GM19324 (cell line): Measurements from ENCODE around the gene RPRM.
"Not testable (repeated sequence)": the region's sequence is repeated elsewhere in the genome, so short reads cannot be mapped to it uniquely, and the experiment has no call there.

Source experiments
- ATAC-seq: cut with Tn5 transposase; IDR thresholded peaks from one replicate; pipeline ENCODE4 v1.9.1; 2021; ENCODE audit warnings: mild to moderate bottlenecking, moderate library complexity; ENCODE audit not compliant: unreplicated experiment, low FRiP score

Gene RPRM

DNA sequence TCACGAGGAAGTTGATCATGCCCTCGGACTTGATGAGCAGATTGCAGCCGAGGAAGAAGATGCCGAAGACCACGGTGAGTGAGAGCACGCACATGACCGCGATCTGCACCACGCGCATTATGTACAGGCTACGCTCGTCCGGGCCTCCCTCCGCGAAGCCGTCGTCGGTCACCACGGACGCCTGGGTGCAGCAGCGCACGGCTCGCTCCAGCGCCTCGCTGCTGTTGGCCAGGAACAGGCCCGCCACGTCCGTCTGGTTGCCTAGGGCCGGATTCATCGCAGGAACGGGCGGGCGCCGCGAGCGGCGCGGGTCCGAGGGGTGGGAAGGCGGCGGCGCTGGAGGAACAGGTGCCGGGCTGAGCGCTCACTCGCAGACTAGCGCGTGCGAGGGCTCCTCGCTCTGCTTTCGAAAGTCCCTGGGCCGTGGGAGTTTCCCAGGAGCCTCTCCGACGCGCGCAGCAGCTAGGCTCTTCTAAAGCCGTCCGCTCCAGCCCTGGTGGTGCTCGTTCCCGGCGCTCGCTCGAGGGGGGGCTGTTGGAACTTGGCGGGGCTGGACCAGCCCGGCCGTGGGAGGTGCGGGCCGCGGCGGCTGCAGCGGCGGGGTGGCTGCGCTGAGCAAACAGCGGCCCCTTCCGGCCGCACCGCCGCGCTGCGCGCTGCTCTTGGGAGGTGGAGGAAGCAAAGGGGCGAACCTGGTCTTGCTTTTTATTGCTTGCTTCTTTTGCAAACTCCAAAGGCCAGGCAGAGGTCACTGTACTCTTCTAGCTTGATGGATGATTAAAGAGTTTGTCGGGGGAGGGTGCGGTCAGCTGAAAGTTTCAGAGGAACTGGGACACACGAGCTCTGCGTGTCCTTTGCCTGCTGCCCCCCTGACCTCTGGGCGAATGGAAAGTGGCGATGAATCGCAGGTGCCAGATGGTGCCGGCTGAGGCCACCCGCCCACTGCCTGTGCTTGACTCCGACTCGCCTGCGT, at the start of gene RPRM:
RPRM (minus strand) TSS at position 474 of the 973 bp plus-strand sequence; CDS start at position 277, 197 bp downstream.
- ATAC-seq = peak; percentile 96

DNA sequence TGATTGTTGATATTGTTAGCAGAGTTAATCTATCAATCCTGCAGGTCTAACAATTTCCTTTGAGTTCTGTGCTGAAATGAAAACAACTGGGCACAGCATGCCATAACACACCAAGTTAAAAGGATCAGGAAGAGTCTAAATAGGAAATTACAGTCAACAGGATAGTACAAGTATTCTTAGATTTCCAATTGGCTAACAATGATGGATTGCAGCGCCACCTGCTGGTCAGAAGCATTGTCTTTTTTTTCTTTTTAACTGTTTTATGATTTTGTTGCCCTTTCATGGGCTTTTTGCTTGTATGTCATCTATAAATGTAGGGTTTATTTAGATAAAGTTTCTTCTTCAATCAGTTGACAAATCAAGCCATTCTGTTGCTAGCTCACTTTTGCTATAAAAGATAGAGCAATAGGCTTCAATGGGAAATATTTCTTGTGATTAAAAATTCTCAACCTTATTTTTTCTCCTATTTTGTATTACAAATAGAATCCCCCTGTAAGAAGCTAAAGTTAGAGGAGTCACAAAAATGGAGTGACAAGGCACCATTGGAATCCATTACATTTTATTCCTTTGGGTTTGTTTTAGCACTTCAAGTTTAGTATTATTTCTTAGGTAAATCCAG, 40.8 kb upstream of the RPRM start:
- no peak for ATAC-seq

DNA sequence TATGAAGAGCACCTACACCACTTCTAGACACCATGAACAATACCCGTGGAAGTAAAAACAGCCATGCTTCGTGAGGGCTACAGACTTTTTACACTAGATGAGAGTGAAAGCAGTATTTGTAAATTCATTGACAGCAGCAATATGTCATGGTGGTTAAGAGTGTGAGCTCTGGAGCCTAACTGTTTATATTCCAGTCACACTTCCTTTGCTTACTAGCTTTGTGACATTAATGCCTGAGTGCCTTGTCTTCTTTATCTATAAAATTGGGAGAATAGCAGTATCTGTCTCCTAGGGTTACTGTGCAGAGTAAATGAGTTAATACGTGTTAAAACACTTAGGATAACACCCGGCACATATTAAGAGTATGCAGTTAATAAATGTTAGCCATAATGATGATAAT, 33.8 kb upstream of the RPRM start:
- ATAC-seq = no peak

DNA sequence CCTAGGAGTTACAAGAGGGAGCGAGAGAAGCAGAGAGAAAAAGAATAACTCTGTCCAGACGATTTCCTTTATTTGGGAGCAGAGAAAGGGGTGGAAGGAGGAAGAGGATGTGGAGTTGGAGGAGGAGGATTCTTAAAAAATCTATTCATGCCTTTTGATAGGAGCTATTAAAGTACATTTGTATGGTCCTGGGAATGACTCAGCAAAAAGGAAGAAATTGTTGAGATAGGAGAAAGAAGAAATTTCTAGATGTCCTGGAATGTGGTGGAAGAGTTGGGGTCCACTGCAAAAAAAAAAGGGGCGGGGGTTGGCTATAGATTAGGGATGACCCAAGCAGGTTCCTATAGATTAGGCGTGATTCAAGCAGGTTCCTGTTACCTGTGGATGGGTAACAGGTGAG, 32.4 kb upstream of the RPRM start:
- ATAC-seq = no peak

DNA sequence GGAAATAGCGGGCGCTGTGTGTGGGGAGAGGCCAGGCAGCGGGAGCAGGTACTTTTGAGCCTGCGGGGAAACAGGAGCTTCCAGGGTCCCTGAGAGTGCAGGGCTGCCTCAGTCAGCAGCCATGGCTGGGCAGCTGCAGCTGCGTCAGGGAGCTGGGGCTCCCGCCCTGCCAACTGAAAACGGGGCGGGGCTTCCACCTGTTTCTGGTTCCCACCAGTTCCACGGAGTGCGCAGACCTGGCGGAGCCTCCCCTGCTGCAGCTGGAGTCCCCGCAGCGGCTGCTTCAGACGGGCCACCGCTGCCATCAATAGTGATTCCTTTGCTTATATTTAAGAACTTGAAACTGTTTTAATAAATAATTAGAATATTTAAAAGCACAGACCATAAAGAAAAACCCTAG, 30.6 kb upstream of the RPRM start:
- no peak for ATAC-seq

DNA sequence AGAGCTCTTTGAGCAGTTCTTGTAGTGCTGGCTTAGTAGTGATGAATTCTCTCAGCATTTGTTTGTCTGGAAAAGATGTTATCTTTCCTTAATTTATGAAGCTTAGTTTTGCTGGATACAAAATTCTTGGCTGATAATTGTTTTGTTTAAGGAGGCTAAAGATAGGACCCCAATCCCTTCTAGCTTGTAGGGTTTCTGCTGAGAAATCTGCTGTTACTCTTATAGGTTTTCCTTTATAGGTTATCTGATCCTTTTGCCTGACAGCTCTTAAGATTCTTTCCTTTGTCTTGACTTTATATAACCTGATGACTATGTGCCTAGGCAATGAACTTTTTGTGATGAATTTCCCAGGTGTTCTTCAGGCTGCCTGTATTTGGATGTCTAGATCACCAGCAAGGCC, 27.9 kb upstream of the RPRM start:
- not testable (repeated sequence) for ATAC-seq

DNA sequence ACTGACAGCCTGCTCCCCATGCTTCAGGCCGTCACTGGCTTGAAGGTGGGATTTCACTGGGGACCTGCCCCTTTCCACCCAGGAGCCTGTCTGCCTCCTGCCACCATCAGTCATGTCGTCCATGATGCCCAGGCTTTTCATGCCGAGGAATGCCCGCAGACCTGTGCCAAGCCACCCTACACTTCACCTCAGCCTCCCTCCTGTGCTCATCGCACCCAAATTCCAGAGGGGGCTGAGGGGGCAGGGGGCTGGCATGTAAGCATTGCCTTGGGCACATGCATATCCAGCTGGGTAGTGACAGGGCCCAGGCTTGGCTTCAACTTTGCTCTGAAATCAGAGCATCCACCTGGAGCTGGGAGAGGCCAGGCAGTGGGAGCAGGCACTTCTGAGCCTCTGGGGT, 20.9 kb upstream of the RPRM start:
- no peak for ATAC-seq

DNA sequence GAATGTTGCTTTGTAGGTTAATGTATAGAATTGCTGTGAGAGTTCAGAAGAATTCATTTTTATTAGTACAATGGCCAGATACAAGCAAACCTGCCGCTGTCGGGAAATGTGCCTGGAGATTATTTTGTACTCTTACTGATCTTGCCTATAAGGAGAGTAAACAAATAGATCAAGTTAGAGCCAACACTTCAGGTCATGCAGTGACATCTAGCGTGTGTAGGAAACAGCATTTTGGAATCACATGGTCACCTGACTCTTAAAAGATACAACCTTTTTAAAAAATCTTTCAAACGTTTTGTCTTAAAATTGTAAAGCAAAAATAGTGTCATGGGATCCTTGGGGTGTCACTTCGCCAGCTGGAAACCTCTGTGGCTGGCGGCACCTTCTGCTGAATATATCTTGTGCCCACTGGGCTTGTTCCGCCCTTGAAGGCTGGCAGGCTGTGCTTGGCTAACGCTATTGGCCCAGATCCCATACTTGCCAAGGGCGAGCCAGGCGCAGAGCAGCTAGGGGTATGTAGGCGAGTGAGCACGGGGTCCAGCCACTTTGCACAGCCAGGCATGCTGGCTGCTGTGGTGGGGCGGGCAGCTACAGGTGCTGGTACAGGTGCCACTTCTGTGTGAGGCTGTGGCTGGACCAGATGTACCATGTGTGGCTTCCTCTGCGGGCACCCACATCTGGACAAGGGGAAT, 19.5 kb upstream of the RPRM start:
- no peak for ATAC-seq

DNA sequence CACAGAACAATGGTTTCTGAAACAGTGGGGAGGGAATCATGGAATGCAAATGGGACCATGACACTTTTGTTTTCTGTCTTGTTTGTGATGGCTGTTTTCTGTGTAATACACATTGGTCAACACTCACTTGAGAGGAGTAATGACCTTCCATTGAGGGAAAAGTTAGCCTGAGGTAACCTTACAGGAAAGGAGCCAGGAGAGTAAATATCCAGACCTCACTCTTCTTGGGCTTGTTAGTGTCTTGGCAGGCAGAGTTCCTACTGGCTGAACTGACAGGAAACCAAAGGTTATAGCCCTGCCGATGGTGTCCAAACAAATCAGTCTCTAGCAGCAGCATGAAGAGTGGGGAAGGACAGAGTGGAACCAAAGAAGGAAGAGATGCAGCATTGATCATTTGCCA, 17.2 kb upstream of the RPRM start:
- no peak for ATAC-seq

DNA sequence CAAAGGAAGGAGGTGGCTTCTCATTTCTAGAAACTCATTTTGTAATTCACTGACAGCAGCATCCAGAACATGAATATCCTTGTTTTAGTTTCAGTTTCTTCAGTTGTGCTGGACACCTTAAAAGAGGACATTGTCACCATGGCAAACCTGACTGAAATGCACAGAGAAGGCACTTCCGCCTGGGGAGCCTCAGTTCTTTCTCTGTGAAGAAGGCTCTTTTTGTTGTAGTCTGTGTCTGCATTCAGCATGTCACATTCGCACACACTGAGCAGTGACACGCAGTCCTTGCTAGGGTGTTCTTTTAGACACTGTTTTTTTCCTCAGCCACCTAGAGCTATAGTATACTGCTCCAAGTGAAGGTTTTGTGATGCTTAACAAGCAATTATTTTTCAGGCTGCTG, 9.5 kb upstream of the RPRM start:
- ATAC-seq = no peak

DNA sequence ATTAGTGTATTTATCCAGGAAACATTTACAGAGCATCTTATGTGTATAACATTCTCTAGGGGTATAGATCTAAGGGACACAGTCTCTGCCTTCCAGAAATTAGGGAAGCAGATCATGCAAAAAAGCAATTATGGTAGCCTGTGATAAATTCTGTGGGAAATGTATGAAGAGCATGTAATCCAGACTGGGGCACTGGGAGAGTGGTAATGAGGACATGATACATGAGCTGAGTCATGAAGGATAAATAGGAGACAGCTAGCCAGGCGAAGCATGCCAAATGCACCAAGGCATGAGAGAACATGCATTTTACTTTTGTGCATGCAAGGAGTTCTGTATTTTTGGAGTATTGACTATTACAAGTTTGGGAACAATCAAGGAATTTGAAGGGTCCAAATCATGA, 8.9 kb upstream of the RPRM start:
- no peak for ATAC-seq

DNA sequence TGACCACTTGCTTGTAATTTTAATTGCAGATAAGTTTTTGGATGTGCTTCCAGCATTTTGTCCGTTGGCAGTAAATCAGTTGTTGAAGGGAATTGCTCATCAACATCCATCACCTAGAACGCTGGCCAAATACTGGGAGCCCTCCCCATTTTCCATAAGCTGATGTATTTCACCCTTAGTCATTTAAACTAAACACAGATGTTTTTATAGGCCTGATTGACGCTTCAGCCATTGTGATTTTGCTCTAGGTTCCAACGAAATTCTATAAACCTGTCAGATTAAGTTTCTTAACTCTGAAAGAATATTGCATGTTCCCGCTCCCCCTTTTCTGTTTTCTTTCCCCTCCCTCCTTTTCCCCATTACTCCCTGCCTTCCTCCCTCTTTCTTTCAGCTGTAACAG, 1.0 kb upstream of the RPRM start:
- no peak for ATAC-seq

DNA sequence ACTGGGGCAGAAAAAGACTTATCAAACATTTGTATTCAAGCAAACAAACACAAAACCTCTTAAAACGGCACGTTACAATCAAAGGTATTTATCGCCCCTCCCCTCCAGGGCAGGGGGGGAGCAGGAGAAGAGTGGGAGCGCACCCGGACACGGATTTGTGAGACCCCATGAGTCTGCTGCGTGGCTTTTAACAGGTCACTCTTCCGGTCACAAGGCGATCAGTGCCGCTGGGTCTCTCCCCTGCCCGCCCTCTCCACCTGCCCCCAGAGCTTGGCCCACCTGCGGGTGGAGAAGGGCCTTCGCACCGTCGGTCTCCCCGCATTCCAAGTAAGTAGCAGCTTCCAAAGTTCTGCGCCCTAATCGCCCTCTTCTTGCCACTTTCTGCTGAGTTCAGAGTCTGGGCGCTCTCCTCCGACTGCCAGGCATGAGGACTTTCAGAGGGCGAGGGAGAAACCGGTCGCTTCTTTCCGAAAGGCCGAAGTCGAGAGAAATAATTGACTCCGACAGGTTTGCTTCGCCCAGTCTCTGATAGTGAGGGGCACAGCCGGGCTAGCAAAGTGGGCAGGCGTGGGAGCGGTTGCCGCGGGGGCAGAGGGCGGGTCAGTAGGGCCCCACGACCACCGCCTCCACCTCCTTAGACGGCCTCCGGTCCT, 800 bp downstream of the RPRM start:
- no peak for ATAC-seq

DNA sequence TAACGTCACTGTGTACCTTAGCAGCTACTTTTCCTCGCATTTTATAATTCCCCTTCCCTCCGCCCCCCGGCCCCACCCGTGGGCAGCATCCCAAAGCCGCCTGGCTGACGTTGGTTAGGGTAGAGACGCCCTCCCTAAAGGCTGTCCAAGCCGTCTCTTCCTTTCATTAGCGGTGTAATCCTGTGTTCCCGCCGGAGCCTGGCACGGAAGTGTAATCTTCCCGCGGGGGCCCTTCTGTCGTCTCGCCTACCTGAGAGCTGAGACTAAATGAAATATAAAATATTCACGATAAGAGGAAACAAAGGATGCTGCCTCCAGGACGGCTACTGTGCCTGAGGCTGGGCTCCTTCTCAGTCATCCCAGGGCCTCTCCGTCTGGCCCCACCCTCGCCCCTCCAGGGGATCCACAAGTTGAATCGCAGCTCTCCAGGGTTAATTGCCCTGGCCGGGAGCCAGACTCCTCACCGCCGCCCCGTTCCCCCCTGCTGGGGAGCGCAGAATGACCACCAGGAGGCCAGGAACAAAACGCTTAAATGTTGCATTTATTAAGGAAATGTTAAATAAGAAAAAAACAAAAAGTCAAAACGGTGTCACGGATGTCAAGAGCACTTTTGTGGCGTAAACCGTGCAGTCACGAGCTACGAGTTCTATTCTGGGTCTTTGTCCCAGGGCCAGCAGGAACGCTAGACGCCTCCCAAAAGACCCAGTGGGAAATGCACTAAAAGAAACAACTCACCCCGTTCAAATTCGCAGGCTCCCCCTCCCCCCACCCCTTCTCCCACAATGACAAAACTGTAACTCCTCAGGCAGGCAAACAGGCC, 1.5 kb downstream of the RPRM start:
- no peak for ATAC-seq

DNA sequence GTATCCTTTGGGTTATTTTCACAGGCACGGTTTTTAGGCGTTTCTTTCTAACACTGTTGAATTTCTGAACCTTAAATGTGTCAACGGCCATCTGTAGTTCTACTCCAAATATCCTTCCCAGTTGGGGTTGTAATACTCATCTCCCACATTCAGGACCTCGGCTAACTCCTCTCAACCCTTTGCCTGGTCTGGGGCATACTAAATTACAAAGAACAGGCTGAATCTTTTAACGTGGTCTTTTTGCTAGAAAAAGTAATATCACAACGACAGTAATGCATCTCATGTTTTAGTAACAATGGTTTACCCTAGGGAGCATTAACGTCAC, 2.1 kb downstream of the RPRM start:
- ATAC-seq = no peak

DNA sequence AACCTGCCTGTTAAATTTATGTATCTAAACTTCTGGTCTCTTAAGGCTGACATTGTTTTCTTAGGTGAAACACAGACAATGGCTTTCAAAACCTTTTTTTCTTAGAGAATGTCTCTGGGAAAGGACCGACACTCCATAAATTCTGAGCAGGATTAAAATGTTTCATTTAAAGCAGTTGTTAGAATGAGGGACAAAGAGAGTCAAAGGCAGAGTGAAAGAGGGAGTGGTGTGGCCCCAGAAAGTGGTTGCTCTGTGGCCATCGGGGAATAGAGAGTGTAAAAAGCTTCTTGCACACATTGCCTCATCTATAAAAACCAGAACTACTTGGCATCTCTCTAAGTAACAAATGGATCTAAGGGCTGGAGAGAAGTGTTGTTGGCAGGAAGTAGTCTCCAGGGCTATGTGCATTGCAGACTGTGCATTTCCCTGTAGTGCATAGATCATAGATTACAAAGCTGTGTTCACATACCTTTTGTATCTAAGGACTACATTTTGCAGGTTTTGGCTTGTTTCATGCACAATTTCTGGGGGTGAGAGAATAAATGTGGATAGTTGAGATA, 3.6 kb downstream of the RPRM start:
- no peak for ATAC-seq

DNA sequence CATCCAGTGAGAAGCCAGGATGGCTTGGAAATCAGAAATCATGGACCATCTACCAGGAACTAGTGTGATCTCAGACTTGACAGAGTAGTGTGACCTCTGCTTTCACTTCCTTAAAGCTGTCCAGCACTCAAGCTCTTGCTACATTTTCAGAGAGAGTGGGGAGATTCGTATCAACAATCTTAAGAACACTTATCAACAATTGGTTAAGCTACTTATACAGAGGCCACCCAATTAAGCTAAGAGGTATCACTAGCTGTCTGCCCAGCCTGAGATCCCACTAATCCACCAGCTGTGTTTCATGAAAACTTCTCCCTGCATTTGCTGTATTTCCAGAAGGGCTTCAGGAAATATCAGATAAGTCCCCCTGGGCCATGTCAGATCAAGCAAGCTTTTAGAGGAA, 4.2 kb downstream of the RPRM start:
- ATAC-seq = no peak

DNA sequence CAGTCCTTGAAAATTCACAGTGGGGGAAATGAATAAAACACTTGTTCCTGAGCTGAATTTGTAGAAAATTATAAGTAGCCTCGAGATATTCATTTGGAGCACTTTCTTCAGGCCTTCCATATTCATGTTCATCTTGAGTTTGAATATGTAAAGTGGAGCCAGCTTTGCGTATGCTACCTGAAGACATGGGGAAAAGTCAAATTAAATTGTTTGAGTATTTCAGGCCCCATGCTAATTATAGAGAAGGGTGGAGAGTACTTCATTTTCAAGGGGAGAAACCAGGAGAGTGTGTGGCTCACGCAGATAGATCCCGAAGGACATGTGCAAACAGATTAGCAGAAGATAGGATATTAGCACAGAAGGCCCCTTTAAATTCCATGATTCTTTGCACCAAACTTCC, 7.7 kb downstream of the RPRM start:
- ATAC-seq = no peak

DNA sequence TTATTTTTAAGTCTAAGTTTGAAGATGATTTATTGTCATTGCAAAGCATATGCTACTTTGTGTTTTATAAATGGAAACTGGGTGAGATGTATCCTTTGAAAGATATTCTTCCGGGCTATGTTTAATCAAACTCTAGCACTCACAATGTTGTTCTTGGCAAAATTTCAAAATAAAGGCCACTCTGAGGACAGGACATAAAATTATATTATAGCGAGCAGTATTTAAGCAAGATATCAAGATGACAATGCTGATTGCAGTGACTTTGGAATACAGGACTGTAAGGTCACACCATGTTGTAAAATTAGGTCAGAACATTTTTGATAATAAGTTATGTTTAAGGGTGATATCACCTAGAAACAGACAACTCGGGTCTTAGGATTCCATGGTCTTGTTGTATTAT, 14.2 kb downstream of the RPRM start:
- no peak for ATAC-seq

DNA sequence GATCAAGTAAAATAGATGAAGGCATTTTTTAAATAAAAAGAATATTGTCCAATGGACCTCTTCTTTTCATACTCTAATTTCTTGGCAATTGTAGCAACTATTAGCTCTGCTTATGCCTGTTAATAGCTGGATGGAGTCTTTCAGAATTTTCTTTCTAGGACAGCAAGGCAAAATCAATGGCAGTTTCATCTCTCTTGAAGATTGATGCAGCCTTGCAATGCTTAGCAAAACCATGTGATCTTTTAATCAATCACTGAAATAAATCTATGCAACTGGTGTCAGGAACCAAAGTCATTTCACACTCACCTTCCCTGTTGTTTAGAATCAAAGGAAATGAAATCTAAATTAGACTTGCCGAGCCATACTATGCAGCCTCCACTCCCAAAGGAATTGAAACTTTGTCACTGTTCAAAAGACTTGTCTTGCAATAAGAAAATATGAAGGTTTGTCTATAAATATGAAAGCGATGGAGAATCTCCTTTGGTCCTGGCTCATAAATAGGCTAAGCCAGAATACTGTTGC, 16.2 kb downstream of the RPRM start:
- ATAC-seq = no peak
